ENCODE results near the gene SWI5. TPM values are rescaled to one million over a fixed set of nuclear protein-coding genes. Genes with fewer than 3 reads are reported as not detected.
A peak's percentile ranks its signal among the peaks of the same experiment; 100 is the strongest.

SWI5 gene
- total RNA-seq, 1 experiment from 2014 or later: 25.9 TPM

GRCh38 chr9:128250839-128251731, 25.0 kb upstream of the SWI5 start:
- no peak for DNase-seq (ENCODE audit: low spot score)
- in situ Hi-C loops (cut with HindIII; ENCODE audit: low sequenced_read_pairs): no loop called here

- in situ Hi-C loops (cut with HindIII; ENCODE audit: low sequenced_read_pairs): no loop called here
- DNase-seq (ENCODE audit: low spot score): peak; percentile 70
These were observed 24.4 kb upstream of the SWI5 start for GRCh38 chr9:128251732-128252100.

GRCh38 chr9:128252317-128253139, 23.5 kb upstream of the SWI5 start:
- in situ Hi-C loops (cut with HindIII; ENCODE audit: low sequenced_read_pairs): no loop called here
- no peak for DNase-seq (ENCODE audit: low spot score)

GRCh38 chr9:128253140-128253990, 22.7 kb upstream of the SWI5 start:
- in situ Hi-C loops (cut with HindIII; ENCODE audit: low sequenced_read_pairs): no loop called here
- DNase-seq (ENCODE audit: low spot score): no peak

GRCh38 chr9:128253991-128254346, 22.1 kb upstream of the SWI5 start:
- in situ Hi-C loops (cut with HindIII; ENCODE audit: low sequenced_read_pairs): no loop called here
- DNase-seq (ENCODE audit: low spot score): no peak

- in situ Hi-C loops (cut with HindIII; ENCODE audit: low sequenced_read_pairs): no loop called here
- no peak for DNase-seq (ENCODE audit: low spot score)
These were observed 21.7 kb upstream of the SWI5 start for GRCh38 chr9:128254362-128254761.

GRCh38 chr9:128254855-128255759, 21.0 kb upstream of the SWI5 start:
- peak; percentile 76 for DNase-seq (ENCODE audit: low spot score)
- in situ Hi-C loops (cut with HindIII; ENCODE audit: low sequenced_read_pairs): no loop called here

GRCh38 chr9:128257086-128257825, 18.8 kb upstream of the SWI5 start:
- in situ Hi-C loops (cut with HindIII; ENCODE audit: low sequenced_read_pairs): no loop called here
- peak; percentile 83 for DNase-seq (ENCODE audit: low spot score)

- no peak for DNase-seq (ENCODE audit: low spot score)
- in situ Hi-C loops (cut with HindIII; ENCODE audit: low sequenced_read_pairs): no loop called here
These were observed 18.2 kb upstream of the SWI5 start for GRCh38 chr9:128257907-128258306.

- in situ Hi-C loops (cut with HindIII; ENCODE audit: low sequenced_read_pairs): no loop called here
- no peak for DNase-seq (ENCODE audit: low spot score)
These were observed 17.8 kb upstream of the SWI5 start for GRCh38 chr9:128258326-128258725.

GRCh38 chr9:128259156-128259555, 16.9 kb upstream of the SWI5 start:
- DNase-seq (ENCODE audit: low spot score): no peak
- in situ Hi-C loops (cut with HindIII; ENCODE audit: low sequenced_read_pairs): no loop called here

GRCh38 chr9:128260340-128260739, 15.7 kb upstream of the SWI5 start:
- DNase-seq (ENCODE audit: low spot score): no peak
- in situ Hi-C loops (cut with HindIII; ENCODE audit: low sequenced_read_pairs): no loop called here

GRCh38 chr9:128262687-128263086, 13.4 kb upstream of the SWI5 start:
- in situ Hi-C loops (cut with HindIII; ENCODE audit: low sequenced_read_pairs): no loop called here
- no peak for DNase-seq (ENCODE audit: low spot score)

- in situ Hi-C loops (cut with HindIII; ENCODE audit: low sequenced_read_pairs): no loop called here
- no peak for DNase-seq (ENCODE audit: low spot score)
These were observed 10.7 kb upstream of the SWI5 start for GRCh38 chr9:128265348-128265847.

GRCh38 chr9:128266868-128267590, 9.0 kb upstream of the SWI5 start:
- no peak for DNase-seq (ENCODE audit: low spot score)
- in situ Hi-C loops (cut with HindIII; ENCODE audit: low sequenced_read_pairs): no loop called here

- no peak for DNase-seq (ENCODE audit: low spot score)
- in situ Hi-C loops (cut with HindIII; ENCODE audit: low sequenced_read_pairs): no loop called here
These were observed 5.0 kb upstream of the SWI5 start for GRCh38 chr9:128271112-128271511.

- no peak for DNase-seq (ENCODE audit: low spot score)
- in situ Hi-C loops (cut with HindIII; ENCODE audit: low sequenced_read_pairs): no loop called here
These were observed 4.6 kb upstream of the SWI5 start for GRCh38 chr9:128271512-128271911.
